Astrocyte (in vitro differentiated cells and primary cell): Measurements from ENCODE around the gene HOXD9. TPM values are rescaled to one million over a fixed set of nuclear protein-coding genes. Genes with fewer than 3 reads are reported as not detected.

Experiments used
- DNase-seq: peaks from one replicate; pipeline ENCODE4 v3.0.0-alpha.2; 2010; ENCODE audit warnings: low read depth
- FAIRE-seq: peaks from 2 replicates; lab custom pipeline; 2011; peaks lifted over from hg19 to GRCh38; lab: Jason Lieb, UNC
- H2AFZ ChIP-seq: 2 replicates; pipeline ENCODE4 v1.6.0; 2012; ENCODE audit warnings: low read depth, low read length, inconsistent platforms
- H3K27ac ChIP-seq: 2 replicates; pipeline ENCODE4 v1.5.1; 2011; ENCODE audit warnings: low read depth, low read length, inconsistent platforms
- H3K27me3 ChIP-seq: 2 replicates; pipeline ENCODE4 v1.6.0; 2011; ENCODE audit warnings: low read length, inconsistent platforms; ENCODE audit not compliant: insufficient read depth
- H3K36me3 ChIP-seq: 2 replicates; pipeline ENCODE4 v1.5.1; 2011; ENCODE audit warnings: low read length, inconsistent platforms; ENCODE audit not compliant: insufficient read depth
- H3K4me1 ChIP-seq: 2 replicates; pipeline ENCODE4 v1.5.1; 2011; ENCODE audit warnings: low read length, inconsistent platforms; ENCODE audit not compliant: insufficient read depth
- H3K4me2 ChIP-seq: 2 replicates; pipeline ENCODE4 v1.6.0; 2012; ENCODE audit warnings: low read length, inconsistent platforms
- H3K4me3 ChIP-seq: 2 replicates; pipeline ENCODE4 v1.5.1; 2011; ENCODE audit warnings: low read depth, mild to moderate bottlenecking, low read length, inconsistent platforms; ENCODE audit not compliant: insufficient read depth
- H3K79me2 ChIP-seq: 2 replicates; pipeline ENCODE4 v1.6.0; 2012; ENCODE audit warnings: mild to moderate bottlenecking, low read length, inconsistent platforms; ENCODE audit not compliant: insufficient read depth
- H3K9ac ChIP-seq: 2 replicates; pipeline ENCODE4 v1.6.0; 2012; ENCODE audit warnings: mild to moderate bottlenecking, low read length, inconsistent platforms
- H3K9me3 ChIP-seq: 2 replicates; pipeline ENCODE4 v1.5.1; 2012; ENCODE audit warnings: low read depth, mild to moderate bottlenecking, low read length, inconsistent platforms; ENCODE audit not compliant: insufficient read depth
- H4K20me1 ChIP-seq: 2 replicates; pipeline ENCODE4 v1.6.0; 2012; ENCODE audit warnings: low read length, inconsistent platforms; ENCODE audit not compliant: insufficient read depth
- H3K27ac Mint-ChIP-seq: one replicate; pipeline ENCODE4 v1.8.0; 2021; ENCODE audit warnings: mild to moderate bottlenecking, mixed read lengths; ENCODE audit not compliant: unreplicated experiment
- H3K27me3 Mint-ChIP-seq: one replicate; pipeline ENCODE4 v1.8.0; 2021; ENCODE audit warnings: low read depth, mixed read lengths; ENCODE audit not compliant: unreplicated experiment
- H3K36me3 Mint-ChIP-seq: one replicate; pipeline ENCODE4 v1.8.0; 2021; ENCODE audit warnings: low read depth, mixed read lengths; ENCODE audit not compliant: unreplicated experiment
- H3K4me1 Mint-ChIP-seq: one replicate; pipeline ENCODE4 v1.8.0; 2021; ENCODE audit warnings: low read depth, mixed read lengths; ENCODE audit not compliant: unreplicated experiment
- H3K4me3 Mint-ChIP-seq: one replicate; pipeline ENCODE4 v1.8.0; 2021; ENCODE audit warnings: mild to moderate bottlenecking, moderate library complexity, mixed read lengths; ENCODE audit not compliant: unreplicated experiment
- H3K9me3 Mint-ChIP-seq: one replicate; pipeline ENCODE4 v1.8.0; 2021; ENCODE audit warnings: mild to moderate bottlenecking, mixed read lengths; ENCODE audit not compliant: unreplicated experiment
- EZH2 ChIP-seq: IDR thresholded peaks from 2 replicates; pipeline ENCODE4 v1.6.1; 2012; ENCODE audit warnings: mild to moderate bottlenecking, low read length, inconsistent platforms; ENCODE audit not compliant: insufficient read depth
- total RNA-seq: library from RNA; stranded (reverse); gene quantifications from 2 replicates; pipeline ENCODE4 v1.2.1, GENCODE V29; 2021
- TF ChIP-seq, protein P1 (sequence below): IDR thresholded peaks from 2 replicates; pipeline ENCODE4 v1.5.1; 2011; ENCODE audit warnings: low read depth, mild to moderate bottlenecking, inconsistent platforms, low read length, moderate library complexity; ENCODE audit not compliant: insufficient read depth

Gene HOXD9
- total RNA-seq, 1 donor from 2014 or later = not detected

GRCh38 chr2:176160251-176160985 is 37.9 kb downstream of the HOXD9 start:
- Histone ChIP-seq H3K27me3 (peaks cover 90% of the 10 kb centered on the region), H3K36me3 (no peaks in the 10 kb centered on the region), H2AFZ (peak overlapping the region; percentile 33), H3K27ac (peak overlapping the region; percentile 50), H3K4me2 (peak overlapping the region; percentile 82), H3K4me1 (peaks cover 8% of the 10 kb centered on the region), H3K9ac (peak overlapping the region; percentile 52), H4K20me1 (no peaks in the 10 kb centered on the region), H3K4me3 (peak overlapping the region; percentile 34), H3K79me2 (no peaks in the 10 kb centered on the region), H3K9me3 (peaks cover 2% of the 10 kb centered on the region)
- Mint-ChIP-seq H3K36me3 (peaks cover 4% of the 10 kb centered on the region), H3K4me1 (no peaks in the 10 kb centered on the region), H3K27ac (no peak overlapping the region), H3K4me3 (no peak overlapping the region), H3K9me3 (peaks cover 26% of the 10 kb centered on the region), H3K27me3 (peaks cover 86% of the 10 kb centered on the region)
- FAIRE-seq (no peak), DNase-seq (peak; percentile 76)
- TF ChIP-seq, protein P1, sequence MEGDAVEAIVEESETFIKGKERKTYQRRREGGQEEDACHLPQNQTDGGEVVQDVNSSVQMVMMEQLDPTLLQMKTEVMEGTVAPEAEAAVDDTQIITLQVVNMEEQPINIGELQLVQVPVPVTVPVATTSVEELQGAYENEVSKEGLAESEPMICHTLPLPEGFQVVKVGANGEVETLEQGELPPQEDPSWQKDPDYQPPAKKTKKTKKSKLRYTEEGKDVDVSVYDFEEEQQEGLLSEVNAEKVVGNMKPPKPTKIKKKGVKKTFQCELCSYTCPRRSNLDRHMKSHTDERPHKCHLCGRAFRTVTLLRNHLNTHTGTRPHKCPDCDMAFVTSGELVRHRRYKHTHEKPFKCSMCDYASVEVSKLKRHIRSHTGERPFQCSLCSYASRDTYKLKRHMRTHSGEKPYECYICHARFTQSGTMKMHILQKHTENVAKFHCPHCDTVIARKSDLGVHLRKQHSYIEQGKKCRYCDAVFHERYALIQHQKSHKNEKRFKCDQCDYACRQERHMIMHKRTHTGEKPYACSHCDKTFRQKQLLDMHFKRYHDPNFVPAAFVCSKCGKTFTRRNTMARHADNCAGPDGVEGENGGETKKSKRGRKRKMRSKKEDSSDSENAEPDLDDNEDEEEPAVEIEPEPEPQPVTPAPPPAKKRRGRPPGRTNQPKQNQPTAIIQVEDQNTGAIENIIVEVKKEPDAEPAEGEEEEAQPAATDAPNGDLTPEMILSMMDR = no peak
- TF ChIP-seq EZH2 = no peak

GRCh38 chr2:176160986-176161824 is 38.7 kb downstream of the HOXD9 start:
- H3K27me3 Mint-ChIP-seq = peaks cover 86% of the 10 kb centered on the region
- peak; percentile 62 for DNase-seq
- H3K36me3 ChIP-seq = no peaks in the 10 kb centered on the region
- peak overlapping the region; percentile 50 for H3K27ac ChIP-seq
- peak overlapping the region; percentile 52 for H3K9ac ChIP-seq
- H3K27me3 ChIP-seq = peaks cover 90% of the 10 kb centered on the region
- no peak overlapping the region for H3K4me3 Mint-ChIP-seq
- H4K20me1 ChIP-seq = no peaks in the 10 kb centered on the region
- no peak for TF ChIP-seq EZH2
- TF ChIP-seq, protein P1 = no peak
- H3K4me1 ChIP-seq = peaks cover 8% of the 10 kb centered on the region
- peak overlapping the region; percentile 82 for H3K4me2 ChIP-seq
- peaks cover 29% of the 10 kb centered on the region for H3K9me3 Mint-ChIP-seq
- H3K9me3 ChIP-seq = peaks cover 2% of the 10 kb centered on the region
- H3K4me1 Mint-ChIP-seq = no peaks in the 10 kb centered on the region
- H3K4me3 ChIP-seq = peak overlapping the region; percentile 32
- no peak for FAIRE-seq
- peaks cover 4% of the 10 kb centered on the region for H3K36me3 Mint-ChIP-seq
- no peak overlapping the region for H3K27ac Mint-ChIP-seq
- no peaks in the 10 kb centered on the region for H3K79me2 ChIP-seq
- peak overlapping the region; percentile 33 for H2AFZ ChIP-seq
